Peyer's patch (tissue), 4 donors: ENCODE results near the gene PLCD4. TPM values are rescaled to one million over a fixed set of nuclear protein-coding genes. Genes with fewer than 3 reads are reported as not detected.

ENCODE experiments used
- DNase-seq, 3 donors: peaks; one replicate each; pipeline ENCODE4 v3.0.0-alpha.2; 2017 to 2019
- H3K27ac ChIP-seq, 4 donors: fragments of 200-600 bp; sonication (generic); one replicate each; pipeline ENCODE4 v1.5.1; 2016 to 2019
- H3K27me3 ChIP-seq, 2 donors: fragments of 200-600 bp; sonication (generic); one replicate each; pipeline ENCODE4 v1.5.1; 2019
- H3K36me3 ChIP-seq, 3 donors: fragments of 200-600 bp; sonication (generic); one replicate each; pipeline ENCODE4 v1.5.1; 2016 to 2019
- H3K4me1 ChIP-seq, 4 donors: fragments of 200-600 bp; sonication (generic); one replicate each; pipeline ENCODE4 v1.5.1; 2016 to 2019
- H3K4me3 ChIP-seq, 4 donors: fragments of 200-600 bp; sonication (generic); 1 replicate in 3 of 4; 2 replicates in 1 of 4; pipeline ENCODE4 v1.5.1; 2016 to 2019; ENCODE audit warnings: mild to moderate bottlenecking in 1 of 4
- H3K9me3 ChIP-seq, 4 donors: fragments of 200-600 bp; sonication (generic); one replicate each; pipeline ENCODE4 v1.5.1; 2016 to 2019; ENCODE audit warnings: mild to moderate bottlenecking in 1 of 4
- CTCF ChIP-seq, 6 experiments: fragments of 450-650 bp in 4 of 6; fragments of 200-600 bp in 2 of 6; sonication (generic) in 1 of 6; IDR thresholded peaks; one replicate each; pipeline ENCODE4 v1.5.1; 2017 to 2019; ENCODE audit warnings: antibody characterized with exemption in 6 of 6, mild to moderate bottlenecking in 3 of 6, moderate library complexity in 1 of 6
- POLR2A ChIP-seq, 2 donors: fragments of 450-650 bp; IDR thresholded peaks; one replicate each; pipeline ENCODE4 v1.5.1; 2017; ENCODE audit warnings: antibody characterized with exemption in 2 of 2, mild to moderate bottlenecking in 2 of 2, moderate library complexity in 2 of 2
- total RNA-seq, 4 donors: library from RNA; depleted of rRNA; stranded (reverse); fragments of >200 nt; gene quantifications; one replicate each; pipeline ENCODE4 v1.1.0, GENCODE V29; 2016

PLCD4 gene
- total RNA-seq, 4 donors from 2014 or later, result 1.5 to 9.9 (median 3.6) TPM; not detected in 1

GRCh38 chr2:218622606-218623365, 15.1 kb downstream of the PLCD4 start:
- Histone ChIP-seq H3K9me3 (no peaks in the 10 kb centered on the region), H3K27ac (no peak overlapping the region), H3K4me1 (no peaks in the 10 kb centered on the region), H3K27me3 (no peaks in the 10 kb centered on the region), H3K36me3 (no peaks in the 10 kb centered on the region), H3K4me3 (no peak overlapping the region)
- TF ChIP-seq POLR2A (IDR thresholded peaks at IDR 0.05), result no peak
- no peak for TF ChIP-seq CTCF (IDR thresholded peaks at IDR 0.05)
- no peak for DNase-seq

- Histone ChIP-seq H3K4me3 (no peak overlapping the region), H3K4me1 (no peaks in the 10 kb centered on the region), H3K27ac (no peak overlapping the region), H3K9me3 (no peaks in the 10 kb centered on the region), H3K36me3 (no peaks in the 10 kb centered on the region), H3K27me3 (no peaks in the 10 kb centered on the region)
- TF ChIP-seq CTCF (IDR thresholded peaks at IDR 0.05) (no peak), POLR2A (IDR thresholded peaks at IDR 0.05) (no peak)
- DNase-seq, result no peak
These were observed 15.6 kb downstream of the PLCD4 start for GRCh38 chr2:218623366-218623705.

GRCh38 chr2:218626369-218626768, 18.7 kb downstream of the PLCD4 start:
- Histone ChIP-seq H3K36me3 (no peaks in the 10 kb centered on the region), H3K4me1 (no peaks in the 10 kb centered on the region)
- TF ChIP-seq POLR2A (IDR thresholded peaks at IDR 0.05) (no peak), CTCF (IDR thresholded peaks at IDR 0.05) (no peak)

GRCh38 chr2:218627939-218628338, 20.2 kb downstream of the PLCD4 start:
- Histone ChIP-seq H3K9me3 (no peaks in the 10 kb centered on the region), H3K4me3 (no peak overlapping the region), H3K27ac (no peak overlapping the region), H3K36me3 (no peaks in the 10 kb centered on the region), H3K4me1 (no peaks in the 10 kb centered on the region), H3K27me3 (no peaks in the 10 kb centered on the region)
- TF ChIP-seq CTCF (IDR thresholded peaks at IDR 0.05), result no peak
- no peak for TF ChIP-seq POLR2A (IDR thresholded peaks at IDR 0.05)
- no peak for DNase-seq

More at GRCh38 chr2:218626369-218626768, 18.7 kb downstream of the PLCD4 start:
- no peak for DNase-seq
- Histone ChIP-seq H3K9me3 (no peaks in the 10 kb centered on the region), H3K4me3 (no peak overlapping the region), H3K27ac (no peak overlapping the region), H3K27me3 (no peaks in the 10 kb centered on the region)

- H3K4me1 ChIP-seq, result no peaks in the 10 kb centered on the region
- no peak overlapping the region for H3K27ac ChIP-seq
- peaks cover 0 to 29% (median 0%) of the 10 kb centered on the region in 3 donors for H3K36me3 ChIP-seq
- TF ChIP-seq POLR2A (IDR thresholded peaks at IDR 0.05) (no peak), CTCF (IDR thresholded peaks at IDR 0.05) (no peak)
- no peak overlapping the region for H3K4me3 ChIP-seq
- no peak for DNase-seq
- H3K27me3 ChIP-seq, result no peaks in the 10 kb centered on the region
- H3K9me3 ChIP-seq, result no peaks in the 10 kb centered on the region
These were observed 24.1 kb downstream of the PLCD4 start for GRCh38 chr2:218631837-218632236.
